Measurements from ENCODE around the gene SGPL1.

- TF ChIP-seq CTCF (IDR thresholded peaks at IDR 0.05) (no peak), EZH2 (IDR thresholded peaks at IDR 0.05) (no peak)
Measured at GRCh38 chr10:70811881-70812280, 3.9 kb upstream of the SGPL1 start.

All from neural progenitor cell (in vitro differentiated cells).